ENCODE data around the gene FXYD4. TPM values are rescaled to one million over a fixed set of nuclear protein-coding genes. Genes with fewer than 3 reads are reported as not detected.

The FXYD4 gene
- polyA plus RNA-seq, 1 donor (not counting 4 experiments of a cell fraction or from before 2014, with no cell fraction given) = not detected

- H3K9me3 ChIP-seq (ENCODE audit: control insufficient read depth, low read depth, low read length) = no peaks in the 10 kb centered on the region
- H3K4me3 ChIP-seq (ENCODE audit: control insufficient read depth in 2 of 3, extremely low read depth in 1 of 3, insufficient read depth in 2 of 3, low read depth in 1 of 3, low read length in 3 of 3) = no peak overlapping the region
- no peak overlapping the region for H2AFZ ChIP-seq (ENCODE audit: control insufficient read depth, low read length)
- TF ChIP-seq, protein P1, sequence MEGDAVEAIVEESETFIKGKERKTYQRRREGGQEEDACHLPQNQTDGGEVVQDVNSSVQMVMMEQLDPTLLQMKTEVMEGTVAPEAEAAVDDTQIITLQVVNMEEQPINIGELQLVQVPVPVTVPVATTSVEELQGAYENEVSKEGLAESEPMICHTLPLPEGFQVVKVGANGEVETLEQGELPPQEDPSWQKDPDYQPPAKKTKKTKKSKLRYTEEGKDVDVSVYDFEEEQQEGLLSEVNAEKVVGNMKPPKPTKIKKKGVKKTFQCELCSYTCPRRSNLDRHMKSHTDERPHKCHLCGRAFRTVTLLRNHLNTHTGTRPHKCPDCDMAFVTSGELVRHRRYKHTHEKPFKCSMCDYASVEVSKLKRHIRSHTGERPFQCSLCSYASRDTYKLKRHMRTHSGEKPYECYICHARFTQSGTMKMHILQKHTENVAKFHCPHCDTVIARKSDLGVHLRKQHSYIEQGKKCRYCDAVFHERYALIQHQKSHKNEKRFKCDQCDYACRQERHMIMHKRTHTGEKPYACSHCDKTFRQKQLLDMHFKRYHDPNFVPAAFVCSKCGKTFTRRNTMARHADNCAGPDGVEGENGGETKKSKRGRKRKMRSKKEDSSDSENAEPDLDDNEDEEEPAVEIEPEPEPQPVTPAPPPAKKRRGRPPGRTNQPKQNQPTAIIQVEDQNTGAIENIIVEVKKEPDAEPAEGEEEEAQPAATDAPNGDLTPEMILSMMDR (optimal IDR thresholded peaks at IDR 0.05 in 1 of 3, IDR thresholded peaks at IDR 0.05 in 1 of 3, conservative IDR thresholded peaks at IDR 0.05 in 1 of 3; ENCODE audit: extremely low read depth in 1 of 3, insufficient read depth in 2 of 3, low read length in 3 of 3) = peak in 1 of 3 experiments; percentile 36
- TF ChIP-seq EZH2 (IDR thresholded peaks at IDR 0.05; ENCODE audit: low read length) = no peak
- FAIRE-seq (no peak), DNase-seq (ENCODE audit: low read depth, low spot score) (no peak)
- H3K27ac ChIP-seq (ENCODE audit: control insufficient read depth, insufficient read depth, low read length) = no peak overlapping the region
- H3K27me3 ChIP-seq (ENCODE audit: control insufficient read depth, extremely low read depth, insufficient read depth, low read length) = no peaks in the 10 kb centered on the region
- dilution Hi-C loops (cut with MboI; ENCODE audit: extremely low pct_ligation_motif_present, low sequenced_read_pairs) = no loop called here
- H3K4me1 ChIP-seq (ENCODE audit: control insufficient read depth, extremely low read depth, insufficient read depth, low read length) = peaks cover 14% of the 10 kb centered on the region
- no peak overlapping the region for H3K4me2 ChIP-seq (ENCODE audit: control insufficient read depth, extremely low read depth, insufficient read depth, low read depth, low read length)
- no peak overlapping the region for H3K9ac ChIP-seq (ENCODE audit: control insufficient read depth, extremely low read depth, insufficient read depth, low read length)
- H3K9me1 ChIP-seq (ENCODE audit: control insufficient read depth, extremely low read depth, insufficient read depth, low read length) = no peaks in the 10 kb centered on the region
- H4K20me1 ChIP-seq (ENCODE audit: control insufficient read depth, extremely low read depth, insufficient read depth, low read length) = no peaks in the 10 kb centered on the region
- no peaks in the 10 kb centered on the region for H3K36me3 ChIP-seq (ENCODE audit: control insufficient read depth in 2 of 2, extremely low read depth in 1 of 2, insufficient read depth in 2 of 2, low read length in 2 of 2)
- H3K79me2 ChIP-seq (ENCODE audit: control insufficient read depth, insufficient read depth, low read length) = no peaks in the 10 kb centered on the region
Observed at GRCh38 chr10:43380610-43381222, 9.3 kb downstream of the FXYD4 start.

- Histone ChIP-seq H3K27ac (ENCODE audit: control insufficient read depth, insufficient read depth, low read length) (peak overlapping the region; percentile 49), H3K9me1 (ENCODE audit: control insufficient read depth, extremely low read depth, insufficient read depth, low read length) (no peaks in the 10 kb centered on the region), H3K4me2 (ENCODE audit: control insufficient read depth, extremely low read depth, insufficient read depth, low read depth, low read length) (peak overlapping the region; percentile 31), H3K36me3 (ENCODE audit: control insufficient read depth in 2 of 2, extremely low read depth in 1 of 2, insufficient read depth in 2 of 2, low read length in 2 of 2) (peaks cover 8 to 13% of the 10 kb centered on the region in 2 experiments), H3K9me3 (ENCODE audit: control insufficient read depth, low read depth, low read length) (no peaks in the 10 kb centered on the region), H3K79me2 (ENCODE audit: control insufficient read depth, insufficient read depth, low read length) (peaks cover 7% of the 10 kb centered on the region), H3K27me3 (ENCODE audit: control insufficient read depth, extremely low read depth, insufficient read depth, low read length) (no peaks in the 10 kb centered on the region), H3K4me3 (ENCODE audit: control insufficient read depth in 2 of 3, extremely low read depth in 1 of 3, insufficient read depth in 2 of 3, low read depth in 1 of 3, low read length in 3 of 3) (no peak overlapping the region), H4K20me1 (ENCODE audit: control insufficient read depth, extremely low read depth, insufficient read depth, low read length) (peaks cover under 1% of the 10 kb centered on the region), H3K4me1 (ENCODE audit: control insufficient read depth, extremely low read depth, insufficient read depth, low read length) (peaks cover 14% of the 10 kb centered on the region), H3K9ac (ENCODE audit: control insufficient read depth, extremely low read depth, insufficient read depth, low read length) (peak overlapping the region; percentile 25), H2AFZ (ENCODE audit: control insufficient read depth, low read length) (no peak overlapping the region)
- dilution Hi-C loops (cut with MboI; ENCODE audit: extremely low pct_ligation_motif_present, low sequenced_read_pairs) = no loop called here
- TF ChIP-seq EZH2 (IDR thresholded peaks at IDR 0.05; ENCODE audit: low read length) = no peak
- TF ChIP-seq, protein P1 (optimal IDR thresholded peaks at IDR 0.05 in 1 of 3, IDR thresholded peaks at IDR 0.05 in 1 of 3, conservative IDR thresholded peaks at IDR 0.05 in 1 of 3; ENCODE audit: extremely low read depth in 1 of 3, insufficient read depth in 2 of 3, low read length in 3 of 3) = no peak
- FAIRE-seq = peak; percentile 53
- DNase-seq (ENCODE audit: low read depth, low spot score) = no peak
Observed at GRCh38 chr10:43383204-43383971, 12.0 kb downstream of the FXYD4 start.
